Activated gamma-delta T cell treated with Interleukin-2 at 50 U/mL for 16 hours (primary cell): ENCODE results near the gene ADAMTSL2.

Experiments
- DNase-seq: peaks from one replicate; pipeline ENCODE4 v3.0.0-alpha.2; 2020

ADAMTSL2 gene

DNA sequence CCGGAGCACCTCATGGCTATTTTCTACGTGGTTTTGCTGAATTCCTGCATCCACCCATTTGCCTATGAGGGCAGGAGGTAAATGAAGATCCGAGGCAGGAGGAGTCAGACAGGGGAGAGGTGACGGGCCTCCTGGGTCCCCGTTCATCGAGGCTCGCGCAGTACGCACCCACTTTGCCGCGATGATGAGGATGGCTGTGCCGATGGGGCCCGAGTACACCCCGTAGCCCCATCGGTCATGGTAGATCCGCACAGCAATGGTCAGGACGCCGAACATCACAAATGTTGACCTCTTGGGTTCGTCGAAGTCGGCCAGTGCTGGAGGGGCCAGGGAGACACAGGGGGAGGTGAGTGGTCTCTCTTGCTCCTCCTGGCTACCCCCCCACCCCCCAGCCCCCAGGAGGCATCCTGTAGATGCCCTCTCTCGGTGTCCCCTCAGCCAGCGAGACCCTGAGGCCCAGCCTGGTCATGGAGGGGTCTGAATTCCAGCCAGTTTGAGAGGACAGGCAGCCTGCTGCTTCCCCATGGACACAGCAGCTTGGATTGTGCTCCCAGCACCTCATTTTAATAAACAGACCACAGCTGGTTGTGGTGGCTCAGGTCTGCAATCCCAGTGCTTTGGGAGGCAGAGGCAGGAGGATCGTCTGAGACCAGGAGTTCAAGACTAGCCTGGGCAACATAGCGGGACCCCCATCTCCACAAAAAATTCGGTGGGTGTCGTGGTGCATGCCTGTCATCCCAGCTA lies 15.6 kb upstream of the ADAMTSL2 start:
- DNase-seq = no peak

DNA sequence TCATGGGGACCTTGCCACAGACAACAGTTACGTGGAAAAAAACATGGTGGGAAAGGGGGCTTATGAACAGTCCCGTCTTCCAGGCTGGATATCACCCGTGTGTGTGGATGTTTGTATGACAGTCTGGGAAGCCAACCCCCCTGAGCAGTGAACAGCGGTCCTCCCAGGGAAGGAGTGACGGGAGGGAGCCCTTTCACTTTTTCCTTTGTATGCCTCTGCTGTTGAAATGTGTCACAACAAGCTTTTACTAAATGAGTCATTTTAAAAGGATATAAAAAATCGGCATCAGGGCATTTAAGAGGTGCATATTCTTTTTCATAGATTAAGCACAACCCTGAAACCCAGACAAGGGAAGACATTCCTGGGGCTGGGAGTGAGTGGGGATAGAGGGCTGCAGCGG lies 14.8 kb upstream of the ADAMTSL2 start:
- no peak for DNase-seq

DNA sequence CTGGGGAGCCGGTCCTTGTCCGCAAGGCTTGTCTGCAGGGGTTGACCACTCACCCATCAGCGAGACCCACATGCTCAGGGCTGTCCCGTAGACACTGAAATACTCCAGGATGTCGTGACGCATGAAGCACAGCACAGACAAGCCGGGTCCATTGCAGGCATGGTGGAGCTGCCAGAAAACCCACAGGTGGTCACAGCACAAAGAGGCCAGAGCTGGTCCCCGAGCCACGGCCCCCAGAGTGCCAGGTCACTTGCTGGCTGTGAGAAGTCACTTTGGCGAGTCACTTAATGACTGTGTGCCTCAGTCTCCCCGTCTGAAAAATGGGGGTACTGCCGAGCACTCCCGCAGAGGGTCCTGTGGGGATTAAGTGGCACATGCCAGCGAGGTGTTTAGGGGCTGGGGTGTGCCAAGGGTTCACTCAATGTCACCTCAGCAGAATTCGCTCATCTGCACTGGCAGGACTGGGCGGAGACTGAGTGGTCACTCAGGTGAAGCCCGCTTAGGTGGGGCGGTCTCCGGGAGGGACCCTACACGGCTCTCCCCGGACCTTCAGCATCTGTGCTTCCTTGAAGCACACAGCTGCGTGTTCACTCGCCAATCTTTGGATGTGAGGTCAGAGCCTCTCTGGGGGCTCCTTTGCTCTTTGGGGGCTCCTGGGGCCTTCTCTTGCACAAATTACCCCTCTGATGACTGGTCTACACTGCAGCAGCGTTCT lies 14.2 kb upstream of the ADAMTSL2 start:
- DNase-seq = no peak

- no peak for DNase-seq
Measured at GRCh38 chr9:133521122-133522072, 13.1 kb upstream of the ADAMTSL2 start.

GRCh38 chr9:133522073-133522910 lies 12.2 kb upstream of the ADAMTSL2 start:
- DNase-seq = no peak

DNA sequence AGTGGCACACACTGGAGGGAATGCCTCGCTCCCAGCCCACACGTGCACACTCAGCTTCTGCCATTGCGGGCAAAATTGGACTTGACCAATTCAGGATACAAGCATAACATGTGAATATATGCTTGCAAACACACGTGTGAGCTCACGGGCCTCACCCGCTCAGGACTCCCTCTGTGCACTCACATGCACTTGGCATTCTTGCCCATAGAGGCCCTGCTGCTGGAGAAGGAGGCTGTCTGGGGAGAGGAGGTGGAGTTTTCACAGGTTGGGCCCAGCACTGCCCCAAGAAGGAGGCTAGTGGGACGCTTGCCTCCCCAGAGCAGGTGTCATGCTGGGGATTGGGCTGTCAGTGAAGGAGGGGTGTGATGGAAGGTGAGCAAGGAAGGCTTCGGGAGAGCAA lies 11.4 kb upstream of the ADAMTSL2 start:
- no peak for DNase-seq

DNA sequence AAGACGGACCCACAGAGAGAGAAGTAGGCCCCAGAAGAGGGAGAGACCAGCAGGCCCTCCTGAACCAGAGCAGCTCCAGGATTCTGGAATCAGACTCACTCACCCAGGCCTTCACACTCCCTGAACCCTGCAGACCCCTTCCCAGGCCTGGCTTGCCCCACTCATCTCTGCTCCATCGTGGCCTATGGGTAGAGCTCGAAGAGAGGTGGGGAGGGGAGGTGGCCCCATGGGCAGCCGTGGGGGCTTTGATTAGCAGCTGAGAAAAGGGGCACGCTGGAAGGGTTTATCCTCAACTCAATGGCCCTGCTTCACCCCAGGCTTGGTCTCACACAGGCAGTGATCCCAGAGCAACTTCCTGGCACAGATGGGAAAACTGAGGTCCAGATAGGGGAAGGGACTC lies 10.4 kb upstream of the ADAMTSL2 start:
- DNase-seq = no peak

DNA sequence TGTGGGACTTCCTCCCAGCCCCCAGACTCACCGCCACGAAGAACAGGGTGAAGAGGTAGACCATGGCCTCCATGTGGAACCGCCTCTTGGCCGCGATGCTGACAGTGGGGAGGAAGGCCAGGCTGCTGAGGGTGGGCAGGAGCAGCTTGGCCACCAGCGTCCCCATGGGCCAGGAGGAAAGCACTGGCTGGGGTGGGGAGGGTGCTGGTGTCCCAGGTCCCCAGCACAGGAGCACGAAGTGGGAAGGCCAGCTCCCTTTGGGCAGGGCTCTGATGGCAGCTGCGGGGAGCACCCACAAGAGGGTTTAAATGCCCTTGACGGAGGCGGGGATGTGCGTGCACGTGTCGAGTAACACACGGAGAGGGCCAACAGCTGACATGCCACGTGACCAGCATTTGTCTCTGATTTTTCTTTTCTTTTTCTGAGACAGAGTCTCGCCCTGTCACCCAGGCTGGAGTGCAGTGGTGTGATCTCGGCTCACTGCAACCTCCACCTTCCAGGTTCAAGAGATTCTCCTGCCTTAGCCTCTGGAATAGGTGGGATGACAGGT lies 9.8 kb upstream of the ADAMTSL2 start, which contains the start of gene MYMK:
TSS of gene MYMK (minus strand) at position 281 of the 550 bp plus-strand sequence. CDS start at position 166, 115 bp downstream.
- no peak for DNase-seq

DNA sequence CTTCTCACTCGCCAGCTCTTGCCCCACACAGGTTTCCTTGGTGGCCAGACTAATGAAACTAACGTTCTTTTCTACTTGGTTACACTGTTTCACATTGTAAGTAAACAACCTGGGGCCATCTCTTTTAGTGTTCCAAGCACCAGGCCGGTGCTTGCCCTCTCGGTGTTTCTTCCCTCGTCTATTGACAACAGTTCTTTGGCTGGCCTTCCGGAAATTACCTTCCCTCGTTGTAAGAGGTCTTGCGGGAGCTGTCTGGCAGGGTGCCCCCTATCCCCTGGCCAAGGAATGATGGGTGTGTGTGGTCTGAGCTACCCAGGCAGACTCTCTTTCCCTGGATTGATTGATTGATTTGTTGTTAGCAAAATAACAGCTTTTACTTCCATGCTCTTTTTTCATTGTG lies 8.8 kb upstream of the ADAMTSL2 start:
- no peak for DNase-seq

DNA sequence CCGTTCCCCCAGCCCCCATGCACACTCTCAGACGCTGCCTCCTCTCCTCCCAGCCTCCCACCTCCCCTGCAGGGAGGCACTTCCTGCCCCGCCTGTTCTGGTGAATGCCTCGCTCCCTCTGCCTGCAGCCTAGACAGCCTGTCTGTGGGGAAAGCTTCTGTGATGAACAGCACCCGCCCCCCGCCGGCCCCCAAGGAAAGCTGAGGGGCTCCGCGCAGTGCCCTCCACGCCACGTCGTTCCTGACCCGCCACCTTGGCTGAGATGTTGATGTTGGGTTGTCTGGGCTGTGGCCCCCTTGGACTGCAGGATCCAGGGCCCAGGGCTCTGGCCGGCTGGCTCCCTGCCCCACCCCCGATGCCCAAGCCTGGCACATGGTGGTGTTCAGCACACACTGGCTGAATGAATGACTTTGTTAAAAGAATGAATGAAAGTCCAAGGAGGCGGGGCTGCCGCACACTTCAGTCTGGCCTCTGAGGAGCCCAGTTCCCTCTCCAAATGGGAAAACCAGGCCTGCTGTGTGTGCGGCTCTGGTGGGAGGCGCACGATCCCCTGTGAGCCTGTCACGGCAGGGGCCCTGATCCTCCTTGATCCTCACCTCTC lies 7.7 kb upstream of the ADAMTSL2 start:
- no peak for DNase-seq

GRCh38 chr9:133527444-133527920 lies 7.0 kb upstream of the ADAMTSL2 start:
- DNase-seq = no peak

DNA sequence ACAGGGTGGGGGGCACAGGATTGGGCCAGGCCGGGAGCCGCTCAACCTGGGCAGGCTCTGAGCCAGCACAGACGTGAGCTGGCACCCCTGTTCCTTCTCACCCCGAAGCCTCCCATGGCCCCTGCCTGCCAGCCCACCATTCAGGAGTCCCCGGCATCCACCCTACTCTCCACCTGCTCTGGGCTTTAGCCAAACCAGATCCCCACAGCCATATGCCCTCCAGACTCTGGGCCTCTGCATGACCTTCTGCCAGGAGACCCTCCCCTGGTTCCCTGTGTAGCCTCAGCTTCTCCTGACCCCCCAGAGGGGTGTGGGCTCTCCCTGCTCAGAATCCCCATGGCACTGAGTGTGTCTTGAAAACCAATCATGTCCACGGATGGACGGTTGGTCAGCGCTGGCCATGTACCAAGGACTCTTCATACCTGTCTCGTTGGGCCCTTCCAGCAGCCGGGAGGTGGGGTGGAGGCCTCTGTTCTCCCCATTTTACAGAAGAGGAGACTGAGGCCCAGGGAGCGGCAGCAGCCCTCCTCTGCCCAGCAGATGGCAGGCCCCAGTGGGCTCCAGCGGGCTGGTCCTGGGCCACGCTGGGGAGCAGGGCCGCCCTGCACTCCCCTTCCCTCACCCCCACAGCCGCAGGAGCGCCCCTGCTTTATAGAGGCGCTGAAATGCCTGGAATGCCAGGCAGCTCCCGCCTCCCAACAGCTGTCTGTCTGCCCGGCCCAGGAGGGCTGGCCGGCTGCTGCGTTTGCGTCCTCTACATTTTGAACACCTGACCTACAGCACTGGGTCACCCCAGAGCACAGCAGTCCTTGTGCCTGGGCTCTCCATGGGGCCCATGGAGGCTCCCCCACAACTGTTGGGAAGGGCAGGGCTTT lies 6.3 kb upstream of the ADAMTSL2 start:
- DNase-seq = no peak

GRCh38 chr9:133528876-133529241 lies 5.6 kb upstream of the ADAMTSL2 start:
- DNase-seq = no peak

DNA sequence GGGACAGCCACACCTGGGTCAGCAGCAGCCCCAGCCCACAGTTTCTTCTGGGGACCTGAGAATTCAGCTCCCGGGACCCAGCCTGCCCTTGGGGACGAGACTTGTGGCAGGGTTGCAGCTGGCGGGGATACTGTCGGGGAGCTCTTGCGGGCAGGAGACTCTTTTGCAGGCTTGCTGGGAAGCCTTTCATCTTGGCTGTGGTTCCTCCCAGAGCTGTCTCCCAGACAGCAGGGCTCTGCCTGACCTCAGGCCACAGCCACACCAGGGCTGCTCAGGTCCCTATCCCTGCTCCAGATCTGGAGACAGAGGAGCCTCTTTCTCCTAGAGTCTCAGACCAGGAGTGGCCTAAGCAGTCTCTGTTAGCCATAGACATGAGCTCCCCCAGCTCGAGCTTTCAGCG lies 5.0 kb upstream of the ADAMTSL2 start:
- no peak for DNase-seq

DNA sequence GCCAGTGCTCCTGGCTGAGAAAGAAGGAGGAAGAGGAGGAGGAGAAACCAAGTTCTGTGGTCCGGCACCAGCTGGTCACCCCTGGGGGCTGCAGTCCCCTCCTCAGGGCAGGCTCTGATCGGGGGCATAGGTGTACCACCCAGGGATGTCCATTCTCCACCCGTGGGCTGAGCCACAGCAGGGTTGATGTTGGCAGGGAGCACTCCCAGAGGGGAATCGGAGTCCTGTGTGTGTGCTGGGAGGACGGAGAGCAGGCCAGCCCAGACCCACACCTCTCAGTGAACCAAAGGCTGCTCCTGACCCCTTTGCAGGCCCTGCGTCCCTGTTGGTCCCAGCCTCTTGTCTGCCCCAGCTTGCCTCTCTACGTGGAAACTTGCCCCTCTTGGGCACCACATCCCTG lies 4.6 kb upstream of the ADAMTSL2 start:
- DNase-seq = no peak

GRCh38 chr9:133531293-133531692 lies 3.2 kb upstream of the ADAMTSL2 start:
- no peak for DNase-seq

DNA sequence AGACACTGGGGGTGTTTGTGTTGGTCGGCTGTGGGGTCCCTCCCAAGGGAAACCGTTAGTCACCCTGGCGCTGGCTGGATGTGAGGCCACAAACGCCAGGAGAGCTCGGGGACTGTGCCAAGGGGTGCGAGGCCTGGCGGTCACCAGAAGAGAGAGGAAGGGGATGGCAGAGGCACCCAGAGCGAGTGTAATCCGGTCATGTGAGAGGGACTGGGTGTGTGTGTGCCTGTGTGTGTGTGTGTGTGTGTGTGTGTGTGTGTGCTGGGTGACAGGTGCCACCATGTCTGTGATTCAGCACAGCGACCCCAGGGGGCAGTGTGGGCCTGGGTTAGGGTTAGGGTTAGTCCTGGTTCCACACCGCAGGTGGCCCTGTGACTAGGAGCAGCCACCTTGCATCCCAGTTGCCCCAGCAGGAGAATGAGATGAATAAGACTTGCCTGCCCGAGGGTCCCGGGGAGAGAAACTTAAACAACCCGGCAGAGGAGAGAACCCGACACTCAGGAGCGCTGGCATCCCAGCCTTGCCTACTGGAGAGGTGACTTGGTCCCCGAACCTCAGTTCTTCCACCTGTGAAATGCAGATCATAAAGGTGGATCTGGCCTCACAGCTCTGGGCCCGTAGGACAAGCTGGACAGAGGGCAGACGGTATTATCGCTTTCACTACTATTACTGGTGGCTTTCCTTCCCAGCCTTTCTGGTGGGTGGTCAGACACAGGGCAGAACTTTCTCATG lies 1.4 kb upstream of the ADAMTSL2 start:
- peak; percentile 57 for DNase-seq

- DNase-seq = no peak
Measured at GRCh38 chr9:133533857-133534256, 647 bp upstream of the ADAMTSL2 start.

GRCh38 chr9:133535306-133535877 lies 888 bp downstream of the ADAMTSL2 start:
- no peak for DNase-seq
